Panc1 (cell line): Measurements from ENCODE around the gene UNCX. TPM values are rescaled to one million over a fixed set of nuclear protein-coding genes. Genes with fewer than 3 reads are reported as not detected.

Experiments used
- ATAC-seq: fragments of 200-7000 bp; cut with Tn5 transposase; 2 replicates; pipeline ENCODE4 v1.9.1; 2020; ENCODE audit warnings: mild to moderate bottlenecking, moderate library complexity
- BruUV-seq: library from RNA; stranded (reverse); fragments of 400-500 nt; replicated peaks from 2 replicates; lab custom pipeline; 2021; lab: Mats Ljungman, UMichigan
- CTCF ChIA-PET: fragments of 300-600 bp; sonication (Branson Sonifier 250); formaldehyde crosslinking; loops from one replicate; lab custom pipeline; 2022; ENCODE audit warnings: antibody characterized with exemption; lab: Charles Lee
- POLR2A ChIA-PET: fragments of 300-600 bp; sonication (Branson Sonifier 250); formaldehyde crosslinking; loops from one replicate; lab custom pipeline; 2022; ENCODE audit warnings: antibody characterized with exemption; lab: Charles Lee
- DNase-seq: peaks from one replicate; pipeline ENCODE4 v3.0.0-alpha.2; 2010; ENCODE audit warnings: low read depth, low spot score
- H3K27ac ChIP-seq: 2 replicates; pipeline ENCODE4 v1.5.1; 2011; ENCODE audit warnings: mild to moderate bottlenecking, low read length, inconsistent platforms
- H3K27me3 ChIP-seq: fragments of 200-500 bp; sonication (Bioruptor generic); 2 replicates; pipeline ENCODE4 v1.6.0; 2014; ENCODE audit warnings: low read length, inconsistent platforms; ENCODE audit not compliant: control insufficient read depth, insufficient read depth
- H3K36me3 ChIP-seq: fragments of 200-500 bp; sonication (Bioruptor generic); 2 replicates; pipeline ENCODE4 v1.5.1; 2014; ENCODE audit warnings: inconsistent platforms, mild to moderate bottlenecking, low read length, moderate library complexity; ENCODE audit not compliant: control insufficient read depth, insufficient read depth
- H3K4me1 ChIP-seq: 2 replicates; pipeline ENCODE4 v1.5.1; 2011; ENCODE audit warnings: inconsistent platforms, mild to moderate bottlenecking, low read length, moderate library complexity; ENCODE audit not compliant: control insufficient read depth, insufficient read depth
- H3K4me3 ChIP-seq, 2 experiments: 2 replicates each; pipeline ENCODE4 v1.5.1; 2011 to 2012; ENCODE audit warnings: low read depth in 2 of 2, low read length in 2 of 2, mild to moderate bottlenecking in 2 of 2, inconsistent platforms in 1 of 2, moderate library complexity in 1 of 2
- H3K9me3 ChIP-seq: fragments of 200-500 bp; sonication (Bioruptor generic); 2 replicates; pipeline ENCODE4 v1.5.1; 2014; ENCODE audit warnings: low read depth, mild to moderate bottlenecking, inconsistent platforms, low read length, moderate library complexity; ENCODE audit not compliant: control insufficient read depth, insufficient read depth
- CTCF ChIP-seq: fragments of 450-650 bp; IDR thresholded peaks from 2 replicates; pipeline ENCODE4 v1.5.1; 2017; ENCODE audit warnings: mild to moderate bottlenecking
- POLR2AphosphoS5 ChIP-seq: IDR thresholded peaks from 2 replicates; pipeline ENCODE4 v1.6.1; 2012; ENCODE audit warnings: mild to moderate bottlenecking, low read depth, low read length, moderate library complexity
- SIN3A ChIP-seq: IDR thresholded peaks from 2 replicates; pipeline ENCODE4 v1.6.1; 2012; ENCODE audit warnings: low read depth, mild to moderate bottlenecking, low read length, moderate library complexity, borderline replicate concordance; ENCODE audit not compliant: insufficient read depth
- TCF7L2 ChIP-seq: IDR thresholded peaks from 2 replicates; pipeline ENCODE4 v1.6.1; 2011; ENCODE audit warnings: mild to moderate bottlenecking, low read depth, low read length, inconsistent platforms
- in situ Hi-C: cut with HindIII; loops from 2 replicates; pipeline ENCODE4 v1.10.0; 2016; ENCODE audit warnings: low sequenced_read_pairs, low pct_unique_long_range_greater_than_20kb
- intact Hi-C: fragments of 100-400 bp; cut with micrococcal nuclease; formaldehyde crosslinking; loops from one replicate; pipeline ENCODE4 v1.10.0; 2022; ENCODE audit not compliant: unreplicated experiment
- total RNA-seq: library from RNA; stranded (reverse); gene quantifications from one replicate; pipeline ENCODE4 v1.2.1, GENCODE V29; 2021; ENCODE audit not compliant: unreplicated experiment
- TF ChIP-seq, protein P1 (sequence below), 2 experiments: IDR thresholded peaks; 2 replicates each; pipeline ENCODE4 v1.6.1; 2011 to 2012; ENCODE audit warnings: low read depth in 2 of 2, control low read depth in 1 of 2, low read length in 1 of 2, mild to moderate bottlenecking in 1 of 2, moderate library complexity in 1 of 2; ENCODE audit not compliant: insufficient read depth in 1 of 2

Gene UNCX
- total RNA-seq, 1 experiment from 2014 or later = not detected

GRCh38 chr7:1188720-1189294 lies 43.9 kb upstream of the UNCX start:
- no TSS peak for BruUV-seq
- ChIA-PET CTCF (no interaction called here), POLR2A (no interaction called here)
- ATAC-seq (no peak), DNase-seq (no peak)
- intact Hi-C loops (no loop called here), in situ Hi-C loops (no loop called here)
- H3K27ac ChIP-seq = no peak overlapping the region
- H3K4me1 ChIP-seq = no peaks in the 10 kb centered on the region
- H3K4me3 ChIP-seq = no peak overlapping the region
- H3K27me3 ChIP-seq = peaks cover 4% of the 10 kb centered on the region; the same call in 1 of the 2 replicates
- TF ChIP-seq CTCF (no peak), POLR2AphosphoS5 (no peak), SIN3A (no peak), TCF7L2 (no peak)
- TF ChIP-seq, protein P1, sequence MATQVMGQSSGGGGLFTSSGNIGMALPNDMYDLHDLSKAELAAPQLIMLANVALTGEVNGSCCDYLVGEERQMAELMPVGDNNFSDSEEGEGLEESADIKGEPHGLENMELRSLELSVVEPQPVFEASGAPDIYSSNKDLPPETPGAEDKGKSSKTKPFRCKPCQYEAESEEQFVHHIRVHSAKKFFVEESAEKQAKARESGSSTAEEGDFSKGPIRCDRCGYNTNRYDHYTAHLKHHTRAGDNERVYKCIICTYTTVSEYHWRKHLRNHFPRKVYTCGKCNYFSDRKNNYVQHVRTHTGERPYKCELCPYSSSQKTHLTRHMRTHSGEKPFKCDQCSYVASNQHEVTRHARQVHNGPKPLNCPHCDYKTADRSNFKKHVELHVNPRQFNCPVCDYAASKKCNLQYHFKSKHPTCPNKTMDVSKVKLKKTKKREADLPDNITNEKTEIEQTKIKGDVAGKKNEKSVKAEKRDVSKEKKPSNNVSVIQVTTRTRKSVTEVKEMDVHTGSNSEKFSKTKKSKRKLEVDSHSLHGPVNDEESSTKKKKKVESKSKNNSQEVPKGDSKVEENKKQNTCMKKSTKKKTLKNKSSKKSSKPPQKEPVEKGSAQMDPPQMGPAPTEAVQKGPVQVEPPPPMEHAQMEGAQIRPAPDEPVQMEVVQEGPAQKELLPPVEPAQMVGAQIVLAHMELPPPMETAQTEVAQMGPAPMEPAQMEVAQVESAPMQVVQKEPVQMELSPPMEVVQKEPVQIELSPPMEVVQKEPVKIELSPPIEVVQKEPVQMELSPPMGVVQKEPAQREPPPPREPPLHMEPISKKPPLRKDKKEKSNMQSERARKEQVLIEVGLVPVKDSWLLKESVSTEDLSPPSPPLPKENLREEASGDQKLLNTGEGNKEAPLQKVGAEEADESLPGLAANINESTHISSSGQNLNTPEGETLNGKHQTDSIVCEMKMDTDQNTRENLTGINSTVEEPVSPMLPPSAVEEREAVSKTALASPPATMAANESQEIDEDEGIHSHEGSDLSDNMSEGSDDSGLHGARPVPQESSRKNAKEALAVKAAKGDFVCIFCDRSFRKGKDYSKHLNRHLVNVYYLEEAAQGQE (IDR thresholded peaks at IDR 0.05; ENCODE audit: insufficient read depth in 1 of 2, low read depth in 2 of 2, low read length in 1 of 2) = no peak
- H3K36me3 ChIP-seq = no peaks in the 10 kb centered on the region
- H3K9me3 ChIP-seq = no peaks in the 10 kb centered on the region

DNA sequence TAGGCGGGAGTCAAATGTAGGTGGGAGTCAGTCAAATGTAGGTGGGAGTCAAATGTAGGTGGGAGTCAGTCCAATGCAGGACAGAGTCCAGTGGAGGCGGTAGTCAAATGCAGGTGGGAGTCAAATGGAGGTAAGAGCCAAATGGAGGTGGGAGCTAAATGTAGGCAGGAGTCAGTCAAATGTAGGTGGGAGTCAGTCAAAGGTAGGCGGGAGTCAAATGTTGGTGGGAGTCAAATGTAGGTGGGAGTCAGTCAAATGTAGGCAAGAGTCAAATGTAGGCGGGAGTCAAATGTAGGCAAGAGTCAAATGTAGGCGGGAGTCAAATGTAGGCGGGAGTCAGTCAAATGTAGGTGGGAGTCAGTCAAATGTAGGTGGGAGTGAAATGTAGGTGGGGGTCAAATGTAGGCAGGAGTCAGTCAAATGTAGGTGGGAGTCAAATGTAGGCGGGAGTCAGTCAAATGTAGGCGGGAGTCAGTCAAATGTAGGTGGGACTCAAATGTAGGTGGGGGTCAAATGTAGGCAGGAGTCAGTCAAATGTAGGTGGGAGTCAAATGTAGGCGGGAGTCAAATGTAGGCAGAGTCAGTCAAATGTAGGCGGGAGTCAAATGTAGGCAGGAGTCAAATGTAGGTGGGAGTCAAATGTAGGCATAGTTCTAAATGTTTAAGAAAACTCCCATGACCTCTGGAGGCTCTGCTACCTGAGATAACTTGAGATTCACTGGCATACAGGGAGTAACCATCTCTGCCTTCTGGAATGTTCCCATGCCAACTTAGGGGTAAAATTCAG lies 42.5 kb upstream of the UNCX start:
- ATAC-seq (no peak), DNase-seq (no peak)
- no TSS peak for BruUV-seq
- H3K27me3 ChIP-seq = peaks cover 4% of the 10 kb centered on the region; the same call in 1 of the 2 replicates
- in situ Hi-C loops (no loop called here), intact Hi-C loops (loop anchor here (5.0 kb wide), 1 partner anchor 222 kb away; no protein-coding TSS in a partner anchor)
- H3K9me3 ChIP-seq = no peaks in the 10 kb centered on the region
- TF ChIP-seq, protein P1 (IDR thresholded peaks at IDR 0.05; ENCODE audit: insufficient read depth in 1 of 2, low read depth in 2 of 2, low read length in 1 of 2) = no peak
- no peak for TF ChIP-seq POLR2AphosphoS5
- TF ChIP-seq TCF7L2 = no peak
- TF ChIP-seq SIN3A = no peak
- TF ChIP-seq CTCF = no peak
- no peak overlapping the region for H3K4me3 ChIP-seq
- ChIA-PET POLR2A (interaction anchor here (0.6 kb wide), 1 partner anchor 518 kb away, joined by 3 read pairs; no protein-coding TSS in a partner anchor), CTCF (interaction anchor here (0.7 kb wide), 2 partner anchors 13 to 164 kb away, joined by 3 to 5 read pairs; no protein-coding TSS in a partner anchor)
- no peaks in the 10 kb centered on the region for H3K4me1 ChIP-seq
- no peaks in the 10 kb centered on the region for H3K36me3 ChIP-seq
- H3K27ac ChIP-seq = no peak overlapping the region
